ENCODE results near the gene CHMP6. TPM values are rescaled to one million over a fixed set of nuclear protein-coding genes. Genes with fewer than 3 reads are reported as not detected.

The CHMP6 gene
- total RNA-seq, 1 experiment from 2014 or later = 22.0 TPM

DNA sequence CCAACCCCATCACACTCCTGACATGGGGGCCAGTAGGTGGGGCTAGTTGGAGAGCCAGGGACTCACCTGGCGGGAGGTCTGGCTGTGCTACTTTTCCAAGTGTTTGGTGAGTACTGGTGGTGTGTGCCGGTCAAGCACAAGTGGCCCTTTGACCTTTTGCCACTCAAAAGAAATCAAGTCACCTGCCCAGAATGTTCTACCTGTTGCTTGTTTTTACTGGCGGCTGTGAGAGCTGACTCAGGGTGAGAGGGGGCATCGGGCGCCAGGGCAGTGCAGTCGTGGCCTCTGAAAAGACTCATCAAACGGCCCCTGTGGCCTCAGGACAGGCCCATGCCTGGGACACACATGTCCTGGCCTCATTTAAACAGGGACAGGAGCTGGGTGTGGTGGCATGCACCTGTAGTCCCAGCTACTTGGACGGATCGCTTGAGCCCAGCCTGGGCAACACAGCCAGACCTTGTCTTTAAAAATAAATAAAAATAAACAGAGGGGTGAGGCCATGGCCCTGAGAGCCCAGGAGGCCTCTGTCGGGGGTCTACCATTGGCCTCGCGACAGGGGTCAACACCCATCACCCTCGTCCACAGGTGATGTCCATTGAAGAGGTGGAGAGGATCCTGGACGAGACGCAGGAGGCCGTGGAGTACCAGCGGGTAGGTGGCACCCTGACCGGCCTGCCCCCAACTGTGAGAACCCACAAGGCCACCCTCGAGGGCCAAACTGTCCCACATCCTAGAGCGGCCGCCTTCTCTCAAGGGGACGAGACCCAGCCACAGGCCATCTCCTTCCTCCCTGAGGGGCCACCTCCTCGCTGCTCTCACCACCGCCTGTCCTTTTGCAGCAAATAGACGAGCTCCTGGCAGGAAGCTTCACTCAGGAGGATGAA is 5.0 kb downstream of the CHMP6 start:
- CTCF ChIA-PET = no interaction called here
- H3K9me3 ChIP-seq (ENCODE audit: control insufficient read depth in 1 of 2, insufficient read depth in 1 of 2, low read depth in 1 of 2, low read length in 2 of 2) = no peaks in the 10 kb centered on the region
- no peaks in the 10 kb centered on the region for H4K20me1 ChIP-seq (ENCODE audit: insufficient read depth)
- peaks cover 9% of the 10 kb centered on the region; the same call in 1 of the 2 replicates for H3K79me2 ChIP-seq (ENCODE audit: insufficient read depth, low read length)
- no TSS peak for BruUV-seq (replicated peaks)
- intact Hi-C loops (cut with micrococcal nuclease) = no loop called here
- no peak overlapping the region for H3K4me2 ChIP-seq (ENCODE audit: low read length)
- no peak overlapping the region for H3K4me3 ChIP-seq (replicated peaks in 1 of 2; ENCODE audit: low read depth in 1 of 2, low read length in 2 of 2)
- H3K27me3 ChIP-seq (ENCODE audit: insufficient read depth, low read length) = no peaks in the 10 kb centered on the region
- no peak overlapping the region for H2AFZ ChIP-seq (ENCODE audit: low read depth, low read length, poor library complexity, severe bottlenecking)
- POLR2A ChIA-PET = no interaction called here
- DNase-seq (ENCODE audit: low read depth, low spot score) = no peak
- no peaks in the 10 kb centered on the region for H3K9me2 ChIP-seq (ENCODE audit: insufficient read depth)
- TF ChIP-seq, protein P1, sequence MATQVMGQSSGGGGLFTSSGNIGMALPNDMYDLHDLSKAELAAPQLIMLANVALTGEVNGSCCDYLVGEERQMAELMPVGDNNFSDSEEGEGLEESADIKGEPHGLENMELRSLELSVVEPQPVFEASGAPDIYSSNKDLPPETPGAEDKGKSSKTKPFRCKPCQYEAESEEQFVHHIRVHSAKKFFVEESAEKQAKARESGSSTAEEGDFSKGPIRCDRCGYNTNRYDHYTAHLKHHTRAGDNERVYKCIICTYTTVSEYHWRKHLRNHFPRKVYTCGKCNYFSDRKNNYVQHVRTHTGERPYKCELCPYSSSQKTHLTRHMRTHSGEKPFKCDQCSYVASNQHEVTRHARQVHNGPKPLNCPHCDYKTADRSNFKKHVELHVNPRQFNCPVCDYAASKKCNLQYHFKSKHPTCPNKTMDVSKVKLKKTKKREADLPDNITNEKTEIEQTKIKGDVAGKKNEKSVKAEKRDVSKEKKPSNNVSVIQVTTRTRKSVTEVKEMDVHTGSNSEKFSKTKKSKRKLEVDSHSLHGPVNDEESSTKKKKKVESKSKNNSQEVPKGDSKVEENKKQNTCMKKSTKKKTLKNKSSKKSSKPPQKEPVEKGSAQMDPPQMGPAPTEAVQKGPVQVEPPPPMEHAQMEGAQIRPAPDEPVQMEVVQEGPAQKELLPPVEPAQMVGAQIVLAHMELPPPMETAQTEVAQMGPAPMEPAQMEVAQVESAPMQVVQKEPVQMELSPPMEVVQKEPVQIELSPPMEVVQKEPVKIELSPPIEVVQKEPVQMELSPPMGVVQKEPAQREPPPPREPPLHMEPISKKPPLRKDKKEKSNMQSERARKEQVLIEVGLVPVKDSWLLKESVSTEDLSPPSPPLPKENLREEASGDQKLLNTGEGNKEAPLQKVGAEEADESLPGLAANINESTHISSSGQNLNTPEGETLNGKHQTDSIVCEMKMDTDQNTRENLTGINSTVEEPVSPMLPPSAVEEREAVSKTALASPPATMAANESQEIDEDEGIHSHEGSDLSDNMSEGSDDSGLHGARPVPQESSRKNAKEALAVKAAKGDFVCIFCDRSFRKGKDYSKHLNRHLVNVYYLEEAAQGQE (IDR thresholded peaks at IDR 0.05; ENCODE audit: low read depth) = no peak
- TF ChIP-seq, protein P2, sequence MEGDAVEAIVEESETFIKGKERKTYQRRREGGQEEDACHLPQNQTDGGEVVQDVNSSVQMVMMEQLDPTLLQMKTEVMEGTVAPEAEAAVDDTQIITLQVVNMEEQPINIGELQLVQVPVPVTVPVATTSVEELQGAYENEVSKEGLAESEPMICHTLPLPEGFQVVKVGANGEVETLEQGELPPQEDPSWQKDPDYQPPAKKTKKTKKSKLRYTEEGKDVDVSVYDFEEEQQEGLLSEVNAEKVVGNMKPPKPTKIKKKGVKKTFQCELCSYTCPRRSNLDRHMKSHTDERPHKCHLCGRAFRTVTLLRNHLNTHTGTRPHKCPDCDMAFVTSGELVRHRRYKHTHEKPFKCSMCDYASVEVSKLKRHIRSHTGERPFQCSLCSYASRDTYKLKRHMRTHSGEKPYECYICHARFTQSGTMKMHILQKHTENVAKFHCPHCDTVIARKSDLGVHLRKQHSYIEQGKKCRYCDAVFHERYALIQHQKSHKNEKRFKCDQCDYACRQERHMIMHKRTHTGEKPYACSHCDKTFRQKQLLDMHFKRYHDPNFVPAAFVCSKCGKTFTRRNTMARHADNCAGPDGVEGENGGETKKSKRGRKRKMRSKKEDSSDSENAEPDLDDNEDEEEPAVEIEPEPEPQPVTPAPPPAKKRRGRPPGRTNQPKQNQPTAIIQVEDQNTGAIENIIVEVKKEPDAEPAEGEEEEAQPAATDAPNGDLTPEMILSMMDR (IDR thresholded peaks at IDR 0.05 in 2 of 3, conservative IDR thresholded peaks at IDR 0.05 in 1 of 3; ENCODE audit: borderline replicate concordance in 1 of 3, insufficient read depth in 1 of 3, low read depth in 2 of 3, low read length in 2 of 3) = 0 out of 6 replicates have a peak, but pooled peaks of 1 of the 3 experiments have one; percentile 14
- H3K36me3 ChIP-seq (ENCODE audit: control insufficient read depth in 1 of 2, insufficient read depth in 2 of 2, low read length in 2 of 2) = peaks cover 24 to 36% of the 10 kb centered on the region in 2 experiments; a peak in 3 of 4 replicates
- no peak overlapping the region for H3K27ac ChIP-seq (ENCODE audit: low read depth, low read length)
- ATAC-seq = no peak
- no peak overlapping the region for H3K9ac ChIP-seq (ENCODE audit: low read length)
- H3K4me1 ChIP-seq (ENCODE audit: control insufficient read depth in 1 of 2, insufficient read depth in 2 of 2, low read length in 2 of 2) = peaks cover 10 to 15% of the 10 kb centered on the region in 2 experiments
- RAD21 ChIA-PET (ENCODE audit: low non-redundant PET in 1 of 2, low total read pairs in 2 of 2, uncharacterized antibody in 2 of 2, unreplicated experiment in 2 of 2) = no interaction called here
